OCI-LY7 (cell line): ENCODE data around the gene FAM200A.

Experiments
- EZH2phosphoT487 ChIP-seq: fragments of 200-600 bp; sonication (generic); IDR thresholded peaks from 2 replicates; pipeline ENCODE4 v1.6.1; 2018; ENCODE audit warnings: low read depth, borderline replicate concordance, mild to moderate bottlenecking, mixed run types, antibody characterized with exemption, low read length, moderate library complexity, mixed read lengths
- TF ChIP-seq, protein P1 (sequence below): fragments of 200-600 bp; sonication (generic); conservative IDR thresholded peaks from 2 replicates; pipeline ENCODE4 v1.5.1; 2014; ENCODE audit warnings: mild to moderate bottlenecking, antibody characterized with exemption, low read length, moderate library complexity, mixed read lengths

GRCh38 chr7:99599836-99600235 lies 47.9 kb upstream of the FAM200A start:
- TF ChIP-seq, protein P1, sequence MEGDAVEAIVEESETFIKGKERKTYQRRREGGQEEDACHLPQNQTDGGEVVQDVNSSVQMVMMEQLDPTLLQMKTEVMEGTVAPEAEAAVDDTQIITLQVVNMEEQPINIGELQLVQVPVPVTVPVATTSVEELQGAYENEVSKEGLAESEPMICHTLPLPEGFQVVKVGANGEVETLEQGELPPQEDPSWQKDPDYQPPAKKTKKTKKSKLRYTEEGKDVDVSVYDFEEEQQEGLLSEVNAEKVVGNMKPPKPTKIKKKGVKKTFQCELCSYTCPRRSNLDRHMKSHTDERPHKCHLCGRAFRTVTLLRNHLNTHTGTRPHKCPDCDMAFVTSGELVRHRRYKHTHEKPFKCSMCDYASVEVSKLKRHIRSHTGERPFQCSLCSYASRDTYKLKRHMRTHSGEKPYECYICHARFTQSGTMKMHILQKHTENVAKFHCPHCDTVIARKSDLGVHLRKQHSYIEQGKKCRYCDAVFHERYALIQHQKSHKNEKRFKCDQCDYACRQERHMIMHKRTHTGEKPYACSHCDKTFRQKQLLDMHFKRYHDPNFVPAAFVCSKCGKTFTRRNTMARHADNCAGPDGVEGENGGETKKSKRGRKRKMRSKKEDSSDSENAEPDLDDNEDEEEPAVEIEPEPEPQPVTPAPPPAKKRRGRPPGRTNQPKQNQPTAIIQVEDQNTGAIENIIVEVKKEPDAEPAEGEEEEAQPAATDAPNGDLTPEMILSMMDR, result no peak
- no peak for TF ChIP-seq EZH2phosphoT487
